Left ventricle myocardium inferior (tissue), 1 donor: ENCODE measurements around the gene NDUFS8. TPM values are rescaled to one million over a fixed set of nuclear protein-coding genes. Genes with fewer than 3 reads are reported as not detected.

Experiments used
- DNase-seq: peaks from one replicate; pipeline ENCODE4 v3.0.0-alpha.2; 2020
- H3K27ac ChIP-seq: fragments of 200-600 bp; replicated peaks from 2 replicates; pipeline ENCODE4 v1.8.0; 2021
- H3K27me3 ChIP-seq: fragments of 200-600 bp; 2 replicates; pipeline ENCODE4 v1.8.0; 2021; ENCODE audit warnings: low read depth
- H3K36me3 ChIP-seq: fragments of 200-600 bp; 2 replicates; pipeline ENCODE4 v1.8.0; 2021
- H3K4me1 ChIP-seq: fragments of 200-600 bp; 2 replicates; pipeline ENCODE4 v1.8.0; 2021
- H3K4me3 ChIP-seq: fragments of 200-600 bp; 2 replicates; pipeline ENCODE4 v1.8.0; 2021; ENCODE audit warnings: mild to moderate bottlenecking, moderate library complexity
- H3K9me3 ChIP-seq: fragments of 200-600 bp; replicated peaks from 2 replicates; pipeline ENCODE4 v1.8.0; 2021
- CTCF ChIP-seq: fragments of 200-600 bp; IDR thresholded peaks from 2 replicates; pipeline ENCODE4 v1.8.0; 2021; ENCODE audit warnings: antibody characterized with exemption, mild to moderate bottlenecking, borderline replicate concordance
- intact Hi-C: fragments of 100-400 bp; cut with micrococcal nuclease; formaldehyde crosslinking; loops from one replicate; pipeline ENCODE4 v1.11.0; 2022
- total RNA-seq: library from RNA; stranded (reverse); fragmentation: NEBNext Ultra II Directional; extraction: Animal tissue kit (Norgen Biotek cat#: 25700); gene quantifications from one replicate; pipeline ENCODE4 v1.2.1, GENCODE V29; 2021
- donor health status: DM: no; HTN: yes; CAD: no; lungs with severe emphysema.

NDUFS8 gene
- total RNA-seq, 1 donor from 2014 or later: 436 TPM

GRCh38 chr11:68003846-68004550 is 26.5 kb upstream of the NDUFS8 start, which contains the start of gene UNC93B1:
Gene UNC93B1, minus strand, starts transcription at chr11:68004097. Its CDS starts 54 bp downstream, at chr11:68004043.
- intact Hi-C loops: no loop called here
- peak within 1 kb of the TSS; percentile 82 for H3K4me3 ChIP-seq
- no peaks in the 10 kb centered on the region for H3K27me3 ChIP-seq
- no peaks in the 10 kb centered on the region for H3K9me3 ChIP-seq
- no peak for TF ChIP-seq CTCF
- H3K27ac ChIP-seq: peak within 1 kb of the TSS; percentile 83
- no peaks in the 10 kb centered on the region for H3K36me3 ChIP-seq
- DNase-seq: peak; percentile 90
- peaks cover 26% of the 10 kb centered on the region for H3K4me1 ChIP-seq

GRCh38 chr11:68004551-68005335 is 25.7 kb upstream of the NDUFS8 start:
- Histone ChIP-seq H3K4me1 (peaks cover 32% of the 10 kb centered on the region), H3K27ac (no peak overlapping the region), H3K36me3 (no peaks in the 10 kb centered on the region), H3K27me3 (no peaks in the 10 kb centered on the region), H3K4me3 (peak overlapping the region; percentile 82), H3K9me3 (no peaks in the 10 kb centered on the region)
- TF ChIP-seq CTCF: no peak
- no peak for DNase-seq
- intact Hi-C loops: no loop called here

- intact Hi-C loops: no loop called here
- DNase-seq: no peak
- H3K36me3 ChIP-seq: no peaks in the 10 kb centered on the region
Measured at GRCh38 chr11:68006606-68007166, 23.8 kb upstream of the NDUFS8 start.

GRCh38 chr11:68007498-68008380 is 22.7 kb upstream of the NDUFS8 start:
- Histone ChIP-seq H3K27ac (no peak overlapping the region), H3K36me3 (no peaks in the 10 kb centered on the region), H3K4me1 (peaks cover 48% of the 10 kb centered on the region), H3K9me3 (no peaks in the 10 kb centered on the region), H3K4me3 (no peak overlapping the region), H3K27me3 (no peaks in the 10 kb centered on the region)
- no peak for TF ChIP-seq CTCF
- DNase-seq: no peak
- intact Hi-C loops: no loop called here

More at GRCh38 chr11:68006606-68007166, 23.8 kb upstream of the NDUFS8 start:
- H3K4me3 ChIP-seq: no peak overlapping the region
- H3K27me3 ChIP-seq: no peaks in the 10 kb centered on the region
- TF ChIP-seq CTCF: no peak
- H3K4me1 ChIP-seq: peaks cover 48% of the 10 kb centered on the region
- no peaks in the 10 kb centered on the region for H3K9me3 ChIP-seq
- no peak overlapping the region for H3K27ac ChIP-seq
